NOMO-1 treated with dmso at 0.1 percent for 144 hours (cell line): ENCODE measurements around the gene NXN.
"Not testable (repeated sequence)": the region's sequence is repeated elsewhere in the genome, so short reads cannot be mapped to it uniquely, and the experiment has no call there.

ENCODE experiments used
- DNase-seq: peaks from one replicate; lab custom pipeline; 2025; ENCODE audit not compliant: unreplicated experiment; lab: John Stamatoyannopoulos, UW

NXN gene

DNA sequence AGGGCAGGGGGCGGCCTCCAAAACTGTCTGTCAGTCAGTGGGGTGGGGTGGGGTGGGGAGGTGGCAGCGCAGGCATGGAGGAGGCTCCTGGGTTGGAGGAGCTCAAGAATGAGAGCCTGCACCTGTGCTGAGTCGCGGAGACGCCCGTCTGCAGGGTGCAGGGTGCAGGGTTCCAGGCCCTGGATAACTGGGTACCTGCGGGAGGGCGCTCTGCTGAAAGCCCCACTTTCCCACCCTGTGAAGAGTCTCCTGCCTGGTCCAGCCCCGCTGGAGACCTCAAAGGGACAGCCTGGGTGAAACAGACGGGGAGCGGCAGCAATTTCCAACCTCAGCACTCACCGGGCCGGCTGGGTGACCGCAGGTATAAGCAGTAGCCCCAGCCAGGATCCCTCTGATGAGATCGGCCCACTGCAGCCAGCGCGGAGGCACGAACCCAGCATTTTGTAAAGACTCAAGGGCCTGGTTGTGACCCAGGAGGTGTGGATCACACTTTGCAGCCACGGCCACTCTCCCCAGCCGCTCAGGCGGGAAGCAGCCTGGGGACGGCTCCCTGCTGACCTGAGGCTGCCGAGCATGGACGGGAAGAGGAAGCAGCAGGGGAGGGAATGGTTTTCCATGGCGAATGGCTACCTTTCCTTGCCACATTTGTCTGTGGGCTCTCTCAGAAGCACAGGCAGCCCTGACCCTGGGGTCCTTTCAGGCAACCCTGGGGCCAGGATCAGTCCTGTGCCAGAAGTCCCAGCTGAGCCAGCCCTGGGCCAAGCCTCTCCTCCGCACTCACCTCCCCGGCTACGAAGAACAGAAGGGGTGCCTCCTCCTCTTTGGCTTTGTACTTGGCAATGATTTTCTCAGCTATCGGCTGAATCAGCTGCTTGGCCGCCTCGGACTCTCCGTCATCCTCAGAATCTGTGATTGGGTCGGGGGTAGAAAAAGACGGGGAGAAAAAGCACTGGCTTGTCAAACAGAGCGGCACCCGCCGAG is 176.4 kb downstream of the NXN start:
- DNase-seq = no peak

DNA sequence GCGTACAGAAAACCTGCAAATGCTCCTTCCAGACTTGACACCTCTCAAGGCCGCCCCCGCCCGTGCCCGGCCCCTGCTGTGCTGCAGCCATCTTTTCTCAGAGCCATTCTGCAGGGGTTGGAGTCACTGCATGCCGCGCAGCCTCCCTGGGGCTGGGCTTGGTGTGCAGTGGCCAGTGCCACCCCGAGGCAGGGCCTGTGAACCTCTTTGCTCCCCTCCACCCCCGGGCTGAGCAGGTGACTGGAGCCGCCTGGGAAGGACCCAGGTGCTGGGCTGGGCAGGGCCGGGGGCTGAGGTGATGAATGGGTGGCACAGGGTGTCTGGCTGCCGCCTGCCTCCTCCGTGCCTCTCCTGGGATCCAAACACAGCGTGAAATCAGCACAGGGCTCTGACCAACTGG is 177.1 kb downstream of the NXN start:
- no peak for DNase-seq

DNA sequence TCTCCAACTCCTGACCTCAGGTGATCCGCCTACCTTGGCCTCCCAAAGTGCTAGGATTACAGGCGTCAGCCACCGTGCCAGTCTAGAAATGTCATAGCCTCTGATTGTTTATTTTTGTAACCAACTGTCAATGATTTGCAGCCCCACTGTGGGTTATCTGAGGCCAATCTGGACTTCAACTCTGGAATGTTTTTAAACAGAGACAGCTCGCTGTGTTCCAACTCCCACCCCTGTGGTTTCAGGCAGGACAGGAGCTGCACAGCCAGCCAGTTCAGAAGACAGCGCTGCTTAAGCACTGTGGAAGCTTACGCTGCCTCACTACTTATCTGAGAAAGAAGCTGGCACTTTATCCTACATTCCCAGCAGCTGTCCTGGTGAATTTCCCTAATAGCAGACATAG is 177.9 kb downstream of the NXN start:
- no peak for DNase-seq

DNA sequence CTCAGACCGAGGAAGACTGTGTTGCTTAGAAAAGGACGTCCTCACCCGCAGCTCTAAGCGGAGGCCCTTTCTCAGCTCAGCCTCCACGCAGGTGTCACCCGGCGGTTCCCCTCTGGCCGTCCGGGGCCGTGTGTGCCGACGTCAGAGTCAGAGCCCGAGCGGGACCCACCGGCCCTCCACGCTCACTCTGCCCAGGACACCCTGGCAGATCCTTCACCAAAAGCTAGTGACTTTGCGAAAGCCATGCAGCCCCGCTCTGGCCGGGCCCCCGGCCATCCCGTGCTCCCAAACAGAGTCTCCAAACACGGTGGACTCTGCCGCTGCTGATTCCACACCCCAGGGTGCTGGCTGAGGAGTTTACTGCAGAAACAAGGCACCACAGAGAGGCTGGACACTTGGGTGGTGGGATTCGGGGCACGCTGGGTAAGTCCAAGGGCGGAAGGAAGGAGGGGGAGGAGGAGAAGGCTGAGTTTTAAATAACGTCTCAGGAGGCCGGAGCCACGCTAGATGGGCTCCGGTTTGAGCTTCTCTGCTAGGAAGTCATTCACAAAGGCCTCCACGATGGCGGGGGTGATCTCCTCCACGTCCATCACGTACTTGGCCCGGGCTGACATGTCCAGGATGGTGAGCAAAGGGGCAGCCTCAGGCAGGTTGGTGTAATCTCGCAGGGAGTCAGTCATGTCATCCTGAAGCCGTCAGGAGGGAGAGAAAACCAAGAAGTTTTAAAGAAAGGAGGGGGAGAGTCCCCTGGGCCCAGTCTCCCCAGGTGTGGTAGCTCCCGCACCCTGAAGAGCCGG is 178.9 kb downstream of the NXN start:
- no peak for DNase-seq

DNA sequence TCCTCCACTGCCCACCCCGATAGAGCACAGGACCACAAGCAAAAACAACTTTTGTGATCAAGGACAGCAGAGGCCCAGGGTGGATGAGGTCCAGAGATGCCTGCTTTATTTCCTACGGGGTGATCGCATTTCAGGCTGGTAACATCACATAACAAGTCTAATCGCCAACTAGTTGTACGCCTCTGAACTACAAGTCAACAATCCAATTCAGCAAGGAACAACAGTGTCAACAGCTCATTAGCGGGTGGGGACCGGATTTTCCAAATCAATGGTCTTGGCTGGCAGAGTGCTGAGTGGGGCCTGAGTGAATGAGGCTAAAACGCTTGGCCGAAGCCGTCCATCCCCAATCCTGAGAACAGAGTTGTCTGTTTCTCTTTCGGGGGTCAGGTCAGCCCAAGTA is 180.3 kb downstream of the NXN start:
- no peak for DNase-seq

DNA sequence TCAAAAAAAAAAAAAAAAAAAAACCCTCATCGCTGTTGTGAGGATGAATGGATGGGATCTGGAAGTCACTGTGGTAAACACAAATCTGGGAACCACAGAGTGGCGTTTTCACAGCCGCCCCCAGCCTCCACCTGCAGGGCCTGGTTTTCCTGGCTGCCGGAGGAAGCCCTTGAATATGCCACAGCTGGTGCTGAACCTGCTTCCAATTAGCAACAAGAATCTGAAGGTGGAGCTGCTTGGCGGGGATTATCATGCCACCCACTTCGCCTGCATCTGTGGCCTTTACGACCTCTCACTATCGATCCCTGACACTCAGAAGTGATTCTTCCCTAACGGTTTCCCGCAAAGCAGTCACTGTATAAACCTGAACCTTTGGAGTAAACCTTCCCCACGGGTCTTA is 181.3 kb downstream of the NXN start:
- no peak for DNase-seq

DNA sequence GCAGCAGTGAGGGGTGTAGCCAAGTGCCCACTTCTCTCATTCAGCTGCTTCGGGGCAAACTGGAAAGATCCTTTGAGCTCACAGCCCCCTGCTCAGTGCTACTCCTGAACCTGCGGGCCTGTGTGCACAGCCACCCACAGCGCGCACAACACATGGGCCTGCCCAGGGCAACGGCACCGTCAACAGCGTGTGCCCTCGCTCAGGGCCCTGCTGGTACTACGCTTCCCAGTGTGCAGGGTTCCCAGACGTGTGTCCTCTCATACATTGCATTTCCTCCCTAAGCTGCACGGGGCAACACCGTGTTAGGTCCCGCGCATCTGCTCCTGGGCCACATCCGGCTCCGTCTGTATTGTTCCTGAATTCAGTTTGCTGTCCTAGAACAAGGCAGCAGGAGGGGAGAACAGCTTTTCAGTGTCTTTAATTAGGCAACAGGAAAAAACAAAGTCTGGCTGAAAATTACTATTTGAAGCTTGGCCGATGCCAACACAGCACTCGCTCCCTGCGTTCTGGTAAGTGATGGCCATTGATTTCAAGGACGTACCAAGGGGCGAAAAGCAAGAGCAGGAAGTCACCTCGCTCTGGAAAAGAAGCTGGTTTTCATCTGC is 182.2 kb downstream of the NXN start:
- no peak for DNase-seq

DNA sequence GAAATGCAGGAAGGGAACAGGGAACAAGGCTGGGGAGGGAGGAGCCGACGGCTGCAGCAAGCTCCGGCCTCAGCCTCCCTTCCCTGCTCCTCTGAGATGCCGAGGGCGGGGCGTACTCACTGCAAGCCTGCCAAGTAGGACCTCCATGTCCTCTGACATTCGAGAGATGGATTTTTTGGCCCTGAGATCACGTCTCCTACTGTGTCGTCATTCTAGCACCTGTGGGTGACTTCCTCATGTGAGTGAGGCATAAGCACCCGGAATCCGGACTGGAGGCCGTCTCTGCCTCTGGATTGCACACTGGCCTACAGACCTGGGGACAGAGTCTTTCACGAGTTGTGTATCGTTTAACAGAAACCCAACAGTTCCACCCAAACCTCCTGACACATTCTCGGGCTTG is 183.0 kb downstream of the NXN start:
- no peak for DNase-seq

DNA sequence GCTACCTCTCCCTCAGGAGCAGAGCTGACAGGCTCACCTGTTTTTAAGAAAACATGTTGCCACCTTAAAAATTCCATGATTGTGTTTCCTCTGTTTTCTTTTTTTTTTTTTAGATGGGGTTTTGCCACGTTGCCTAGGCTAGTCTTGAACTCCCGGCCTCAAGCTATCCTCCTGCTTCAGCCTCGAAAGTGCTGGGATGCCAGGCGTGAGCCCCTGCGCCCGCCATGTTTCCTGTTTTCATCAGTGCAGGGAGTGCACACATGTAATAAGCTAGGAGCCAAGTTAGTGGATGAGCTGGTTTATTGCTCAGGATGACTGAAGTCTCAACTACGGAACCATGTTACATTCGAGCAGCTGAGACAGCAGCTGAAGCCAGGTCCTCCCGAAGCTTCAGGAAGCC is 183.9 kb downstream of the NXN start:
- DNase-seq = no peak

DNA sequence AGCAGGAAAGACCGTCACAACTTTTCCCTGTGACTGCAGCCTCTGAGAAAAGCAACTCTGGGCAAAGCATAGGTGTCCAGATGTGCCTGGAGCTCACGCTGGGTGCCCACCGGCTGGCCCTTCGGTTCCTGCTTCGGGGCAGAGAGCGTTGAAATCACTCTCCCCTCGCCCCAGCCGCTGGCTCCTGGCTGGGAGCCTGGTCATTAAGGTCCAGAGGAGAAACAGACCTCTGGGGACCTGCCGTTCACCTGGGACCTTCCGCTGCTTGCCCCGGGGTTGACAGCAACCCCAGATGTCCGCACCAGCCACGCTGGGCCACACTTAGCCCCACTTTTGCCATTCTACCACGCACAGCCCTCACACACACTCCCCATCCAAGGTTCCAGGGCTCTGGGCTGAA is 184.3 kb downstream of the NXN start:
- no peak for DNase-seq

DNA sequence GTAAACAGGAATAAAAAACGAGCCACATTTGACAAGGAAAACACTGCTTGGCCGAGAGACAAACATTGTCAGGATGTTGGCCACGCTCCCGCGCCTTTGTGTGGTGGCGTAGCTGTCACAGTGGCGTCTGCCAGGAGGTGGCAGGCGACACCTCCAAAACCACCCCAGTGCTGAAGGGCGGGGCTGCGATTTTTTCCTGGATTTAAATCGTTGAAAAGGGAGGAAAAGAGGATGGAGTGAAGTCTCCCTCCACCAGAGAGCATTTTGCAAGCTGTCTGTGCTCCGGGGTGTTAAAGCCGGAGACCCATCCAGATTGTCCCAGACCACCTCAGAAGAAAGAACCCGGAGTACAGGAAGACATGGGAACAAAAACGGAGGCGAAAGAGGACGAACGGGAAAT is 184.7 kb downstream of the NXN start:
- no peak for DNase-seq

DNA sequence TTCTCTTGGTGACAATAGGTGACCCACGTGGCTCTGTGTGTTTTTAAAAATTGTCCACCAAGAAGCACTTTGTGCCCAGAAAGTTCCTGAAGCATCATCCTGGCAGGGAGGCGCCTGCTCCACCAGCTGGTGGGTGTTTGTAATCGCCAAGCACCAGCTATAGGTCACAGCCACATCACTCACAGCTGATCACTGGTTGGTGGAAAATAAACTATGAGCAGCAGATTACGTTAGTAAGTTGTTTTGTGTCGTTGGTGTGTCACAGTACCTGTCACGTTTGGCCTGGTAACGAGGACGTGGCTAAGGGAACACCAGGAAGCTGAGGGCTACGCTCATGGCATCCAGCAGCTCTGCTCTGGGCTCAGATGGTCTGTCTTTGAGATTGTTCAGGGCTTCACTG is 187.3 kb downstream of the NXN start:
- no peak for DNase-seq

DNA sequence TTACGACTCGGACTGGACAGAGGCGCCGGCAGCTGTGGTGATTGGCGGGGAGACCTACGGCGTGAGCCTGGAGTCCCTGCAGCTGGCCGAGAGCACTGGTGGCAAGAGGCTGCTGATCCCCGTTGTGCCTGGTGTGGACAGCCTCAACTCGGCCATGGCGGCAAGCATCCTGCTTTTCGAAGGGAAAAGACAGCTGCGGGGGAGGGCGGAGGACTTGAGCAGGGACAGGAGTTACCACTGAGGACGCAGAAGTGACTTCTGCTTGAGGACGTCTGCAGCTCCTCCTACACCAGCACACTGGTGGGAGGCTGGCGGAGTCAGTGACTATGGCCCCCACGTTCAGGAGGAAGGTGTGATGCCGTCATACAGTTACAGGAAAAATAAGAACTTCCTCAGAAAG is 187.7 kb downstream of the NXN start:
- no peak for DNase-seq

DNA sequence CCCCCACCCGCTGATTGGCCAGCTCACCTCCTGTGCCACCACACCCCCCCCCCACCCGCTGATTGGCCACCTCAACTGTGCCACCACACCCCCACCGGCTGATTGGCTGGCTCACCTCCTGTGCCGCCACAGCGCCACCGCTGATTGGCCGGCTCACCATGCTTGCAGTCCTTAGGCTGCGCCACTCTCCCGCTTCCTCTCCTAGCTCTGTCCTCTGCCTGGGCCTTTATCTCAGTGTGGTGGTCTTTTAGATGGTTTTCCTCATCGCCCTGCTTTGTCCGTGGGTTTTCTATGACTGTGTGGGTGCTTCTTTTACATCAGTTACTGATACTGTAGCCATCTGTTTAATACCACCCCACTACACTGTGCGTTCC is 188.7 kb downstream of the NXN start:
- not testable (repeated sequence) for DNase-seq

DNA sequence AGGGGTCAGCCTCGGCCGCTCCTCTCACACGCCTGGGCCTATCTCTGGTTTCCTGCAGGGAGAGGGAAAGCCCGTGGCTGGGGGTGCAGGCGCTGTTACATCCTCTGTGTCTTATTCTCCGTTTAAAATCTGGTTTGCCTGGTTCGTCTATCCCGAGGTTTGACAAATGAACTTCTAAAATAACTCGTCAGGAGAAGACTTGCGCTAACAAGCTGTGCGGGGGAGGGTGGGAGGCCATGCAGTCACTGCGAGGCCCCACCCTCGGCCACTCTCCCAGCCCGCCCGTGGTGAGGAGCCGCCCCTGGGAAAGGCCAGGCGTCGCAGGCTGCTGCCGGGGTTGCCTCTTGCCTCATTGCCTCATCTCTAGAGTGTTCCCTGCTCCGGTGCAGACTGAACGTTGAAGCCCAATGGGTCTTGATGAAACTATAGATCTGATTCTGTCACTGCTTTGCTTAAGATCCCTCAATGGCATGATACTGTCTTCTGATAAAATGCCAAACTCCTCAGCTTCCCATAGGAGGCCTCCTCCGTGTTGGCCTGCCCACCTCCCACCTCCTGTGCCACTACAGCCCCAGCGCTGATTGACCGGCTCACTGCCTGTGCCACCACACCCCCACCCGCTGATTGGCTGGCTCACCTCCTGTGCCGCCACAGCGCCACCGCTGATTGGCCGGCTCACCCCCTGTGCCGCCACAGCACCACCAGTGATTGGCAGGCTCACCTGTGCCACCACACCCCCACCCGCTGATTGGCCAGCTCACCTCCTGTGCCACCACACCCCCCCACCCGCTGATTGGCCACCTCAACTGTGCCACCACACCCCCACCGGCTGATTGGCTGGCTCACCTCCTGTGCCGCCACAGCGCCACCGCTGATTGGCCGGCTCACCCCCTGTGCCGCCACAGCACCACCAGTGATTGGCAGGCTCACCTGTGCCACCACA is 189.4 kb downstream of the NXN start:
- DNase-seq = not testable (repeated sequence)

DNA sequence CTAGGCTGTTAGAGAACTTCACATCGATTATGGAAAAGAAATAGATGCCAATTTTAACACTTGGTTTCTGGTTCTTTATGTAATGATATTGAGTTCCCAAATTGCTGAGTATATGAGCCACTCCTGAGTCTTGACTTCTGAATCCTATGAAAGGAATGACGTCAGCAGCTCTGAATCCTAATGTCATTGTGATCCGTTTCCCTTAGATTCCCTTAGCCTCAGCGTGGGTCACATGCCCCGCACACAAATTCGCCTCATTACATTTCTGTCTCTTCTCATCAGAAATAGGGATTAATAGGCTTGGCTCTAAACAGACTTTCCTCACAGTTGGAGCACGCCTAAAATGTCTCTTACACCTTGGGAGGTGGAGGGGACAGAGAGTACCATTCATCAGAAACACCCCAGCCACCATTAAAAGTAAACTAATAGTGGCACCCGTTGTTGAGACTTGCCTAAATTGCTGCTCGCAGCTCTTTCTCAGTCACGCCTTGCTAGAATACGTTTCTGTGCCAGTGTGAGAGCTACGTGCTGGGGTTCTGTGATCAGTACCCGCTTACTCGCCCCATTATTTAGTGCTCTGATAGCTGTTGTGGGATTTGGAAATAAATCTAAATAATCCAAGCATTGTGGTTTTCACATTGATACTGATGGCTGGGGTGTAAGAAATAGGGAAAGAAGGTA is 190.3 kb downstream of the NXN start:
- no peak for DNase-seq

DNA sequence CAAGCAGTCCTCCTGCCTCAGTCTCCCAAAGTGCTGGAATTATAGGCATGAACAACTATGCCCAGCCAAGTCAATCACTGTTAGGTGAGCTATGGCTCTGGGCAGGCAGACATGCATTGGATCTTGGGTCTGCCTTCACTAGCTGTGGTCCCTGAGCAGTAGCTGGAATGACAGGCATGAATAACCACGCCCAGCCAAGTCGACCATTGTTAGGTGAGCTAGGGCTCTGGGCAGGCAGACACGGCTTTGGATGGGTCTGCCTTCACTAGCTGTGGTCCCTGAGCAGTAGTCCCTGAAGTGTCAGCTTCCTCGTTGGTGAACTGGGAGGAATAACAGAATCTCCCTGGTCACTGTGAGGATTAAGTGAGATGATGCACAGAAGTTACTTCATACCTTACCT is 191.0 kb downstream of the NXN start:
- DNase-seq = no peak

DNA sequence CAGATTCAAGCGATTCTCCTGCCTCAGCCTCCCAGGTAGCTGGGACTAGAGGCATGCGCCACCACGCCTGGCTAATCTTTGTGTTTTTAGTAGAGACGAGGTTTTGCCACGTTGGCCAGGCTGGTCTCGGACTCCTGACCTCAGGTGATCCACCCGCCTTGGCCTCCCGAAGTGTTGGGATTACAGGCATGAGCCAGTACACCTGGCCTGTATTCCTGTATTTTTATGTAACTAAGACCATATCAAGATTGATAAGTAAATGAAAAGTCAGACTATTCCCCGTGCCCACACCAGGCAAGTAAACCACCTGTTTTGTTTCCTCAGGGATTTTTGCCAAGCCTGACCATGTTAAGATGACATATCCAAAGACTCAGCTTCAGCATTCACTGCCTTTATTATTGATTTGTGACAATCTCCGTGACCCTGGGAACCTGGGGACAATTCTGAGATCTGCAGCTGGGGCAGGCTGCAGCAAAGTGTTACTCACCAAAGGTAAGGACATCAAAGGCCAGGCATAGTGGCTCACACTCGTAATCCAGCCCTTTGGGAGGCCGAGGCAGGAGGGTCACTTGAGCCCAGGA is 191.8 kb downstream of the NXN start:
- DNase-seq = no peak

DNA sequence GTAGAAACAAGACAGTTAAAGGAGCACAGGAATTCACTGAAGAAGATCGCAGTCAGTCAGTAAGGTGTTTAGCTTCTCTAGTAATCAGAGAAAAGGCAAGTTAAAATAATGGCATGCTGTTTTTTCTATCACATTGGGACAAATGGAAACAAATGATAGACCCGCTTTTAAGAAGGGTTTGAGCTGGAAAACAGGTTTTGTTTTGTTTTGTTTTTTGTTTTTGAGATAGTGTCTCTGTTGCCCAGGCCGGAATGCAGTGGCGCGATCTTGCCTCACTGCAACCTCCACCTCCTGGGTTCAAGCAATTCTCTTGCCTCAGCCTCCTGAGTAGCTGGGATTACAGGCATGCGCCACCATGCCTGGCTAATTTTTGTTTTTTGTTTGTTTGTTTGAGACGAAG is 193.7 kb downstream of the NXN start:
- not testable (repeated sequence) for DNase-seq

DNA sequence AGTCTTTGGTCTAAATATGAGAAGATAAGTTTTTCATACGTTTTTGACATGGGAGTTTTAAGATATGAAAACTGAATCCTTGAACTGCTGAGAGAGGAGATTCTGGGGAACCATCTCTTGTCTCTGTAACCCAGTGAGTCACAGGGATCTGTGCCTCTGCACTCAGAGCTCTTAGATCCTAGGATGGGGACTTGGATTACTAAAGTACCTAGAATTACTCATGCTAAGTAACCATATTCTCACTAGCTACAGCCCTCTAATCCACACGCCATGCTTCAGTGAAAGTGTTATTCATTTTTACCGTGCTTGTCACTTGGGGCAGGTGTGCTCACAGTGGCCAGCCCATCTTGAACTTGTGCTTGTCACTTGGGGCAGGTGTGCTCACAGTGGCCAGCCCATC is 195.4 kb downstream of the NXN start:
- no peak for DNase-seq
